ENCODE measurements around the gene METTL17. TPM values are rescaled to one million over a fixed set of nuclear protein-coding genes. Genes with fewer than 3 reads are reported as not detected.

METTL17 gene
- total and polyA plus RNA-seq, 2 of the 8 experiments (the other 6 are each of a cell fraction or from before 2014, with no cell fraction given): 73.8 to 138 TPM

DNA sequence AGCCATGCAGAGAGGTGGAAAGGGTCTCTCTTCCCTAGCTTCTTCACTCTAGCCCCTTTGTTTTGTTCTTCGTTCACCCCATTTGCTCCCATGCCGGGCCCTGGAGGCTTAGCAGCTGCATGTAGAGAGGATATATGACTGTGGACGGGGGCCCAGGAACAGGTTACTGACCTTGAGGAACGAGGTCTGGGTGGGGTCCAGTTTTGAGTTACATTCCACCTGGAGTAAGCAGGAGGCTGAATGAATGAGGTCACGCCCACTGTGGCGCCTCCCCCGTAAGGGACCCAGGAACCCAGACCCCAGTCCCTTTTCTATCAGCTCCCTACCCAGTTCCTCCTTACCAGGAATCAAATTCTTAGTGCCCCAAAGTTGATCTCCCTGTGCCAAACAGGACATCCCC lies 28.5 kb downstream of the METTL17 start:
- no peak overlapping the region for H2BK15ac ChIP-seq (ENCODE audit: low read length)
- H3K9me3 ChIP-seq (ENCODE audit: insufficient read depth in 2 of 2, low read depth in 1 of 2, low read length in 1 of 2): no peaks in the 10 kb centered on the region
- no peak overlapping the region for H4K8ac ChIP-seq (ENCODE audit: extremely low read depth, insufficient read depth, low read length)
- DNase-seq (ENCODE audit: low read depth in 1 of 2, low spot score in 2 of 2) (no peak), FAIRE-seq (no peak)
- H3K4ac ChIP-seq (replicated peaks; ENCODE audit: insufficient read length, low read depth, low read length): no peak overlapping the region
- no peaks in the 10 kb centered on the region for H4K20me1 ChIP-seq (replicated peaks in 1 of 2; ENCODE audit: control insufficient read depth in 1 of 2, insufficient read depth in 2 of 2, low read length in 2 of 2)
- H3K4me1 ChIP-seq (replicated peaks in 1 of 4; ENCODE audit: control insufficient read depth in 3 of 4, insufficient read depth in 4 of 4, low read length in 3 of 4): peaks cover 2 to 7% (median 6%) of the 10 kb centered on the region in 4 experiments; a peak in 5 of 7 replicates
- ChIA-PET CTCF (ENCODE audit: partially characterized antibody) (interaction anchor here (0.7 to 16.1 kb wide), 9 partner anchors 15 to 99 kb away, joined by 3 to 371 read pairs (median 84); partner anchors contain the start of genes ARHGEF40, RNASE13, RNASE7 and SLC39A2), POLR2A (ENCODE audit: partially characterized antibody) (interaction anchor here (1.2 to 1.4 kb wide), 4 partner anchors 22 to 52 kb away, joined by 3 read pairs; partner anchors contain the start of gene ARHGEF40)
- no peak overlapping the region for H2BK120ac ChIP-seq (replicated peaks; ENCODE audit: low read depth, low read length)
- no peak overlapping the region for H3K18ac ChIP-seq (ENCODE audit: extremely low read depth, low read length)
- no peak overlapping the region for H2BK5ac ChIP-seq (ENCODE audit: low read depth, low read length)
- no peak overlapping the region for H3K14ac ChIP-seq (ENCODE audit: insufficient read length)
- H2AK5ac ChIP-seq (ENCODE audit: low read depth, low read length): no peak overlapping the region
- H3K4me3 ChIP-seq (ENCODE audit: extremely low read depth in 1 of 4, insufficient read depth in 2 of 4, low read depth in 3 of 4, low read length in 4 of 4): no peak overlapping the region
- H3K79me1 ChIP-seq (ENCODE audit: low read depth, low read length): no peaks in the 10 kb centered on the region
- no peak overlapping the region for H2BK12ac ChIP-seq (ENCODE audit: low read depth, low read length)
- peaks cover 0 to 5% (median under 1%) of the 10 kb centered on the region in 4 experiments; a peak in 3 of 8 replicates for H3K36me3 ChIP-seq (ENCODE audit: control insufficient read depth in 2 of 4, insufficient read depth in 4 of 4, low read length in 3 of 4)
- no peak overlapping the region for H2AFZ ChIP-seq (ENCODE audit: low read length)
- TF ChIP-seq YY1 (IDR thresholded peaks at IDR 0.05; ENCODE audit: low read depth, low read length) (no peak), TCF12 (IDR thresholded peaks at IDR 0.05; ENCODE audit: low read depth, low read length) (no peak), CTBP2 (IDR thresholded peaks at IDR 0.05; ENCODE audit: borderline replicate concordance, insufficient read depth, insufficient read length, low read length) (no peak), JUN (IDR thresholded peaks at IDR 0.05; ENCODE audit: low read depth, low read length) (no peak), HDAC2 (IDR thresholded peaks at IDR 0.05; ENCODE audit: borderline replicate concordance in 1 of 2, low read depth in 2 of 2, low read length in 2 of 2) (no peak), SP1 (IDR thresholded peaks at IDR 0.05; ENCODE audit: low read depth, low read length) (no peak), BCL11A (IDR thresholded peaks at IDR 0.05; ENCODE audit: low read depth in 2 of 2, low read length in 2 of 2) (no peak), RNF2 (IDR thresholded peaks at IDR 0.05; ENCODE audit: borderline replicate concordance, low read depth, low read length, missing control alignments, poor library complexity, severe bottlenecking) (no peak), POU5F1 (IDR thresholded peaks at IDR 0.05; ENCODE audit: low read depth, low read length) (no peak)
- TF ChIP-seq, protein P1, sequence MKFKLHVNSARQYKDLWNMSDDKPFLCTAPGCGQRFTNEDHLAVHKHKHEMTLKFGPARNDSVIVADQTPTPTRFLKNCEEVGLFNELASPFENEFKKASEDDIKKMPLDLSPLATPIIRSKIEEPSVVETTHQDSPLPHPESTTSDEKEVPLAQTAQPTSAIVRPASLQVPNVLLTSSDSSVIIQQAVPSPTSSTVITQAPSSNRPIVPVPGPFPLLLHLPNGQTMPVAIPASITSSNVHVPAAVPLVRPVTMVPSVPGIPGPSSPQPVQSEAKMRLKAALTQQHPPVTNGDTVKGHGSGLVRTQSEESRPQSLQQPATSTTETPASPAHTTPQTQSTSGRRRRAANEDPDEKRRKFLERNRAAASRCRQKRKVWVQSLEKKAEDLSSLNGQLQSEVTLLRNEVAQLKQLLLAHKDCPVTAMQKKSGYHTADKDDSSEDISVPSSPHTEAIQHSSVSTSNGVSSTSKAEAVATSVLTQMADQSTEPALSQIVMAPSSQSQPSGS (IDR thresholded peaks at IDR 0.05; ENCODE audit: low read length): no peak
- H3K56ac ChIP-seq (replicated peaks; ENCODE audit: insufficient read length, low read depth, low read length): no peak overlapping the region
- H3K9ac ChIP-seq (replicated peaks in 1 of 4; ENCODE audit: extremely low read depth in 1 of 4, low read depth in 3 of 4, low read length in 3 of 4): no peak overlapping the region
- H2BK20ac ChIP-seq (ENCODE audit: low read length): no peak overlapping the region
- H3K4me2 ChIP-seq (ENCODE audit: insufficient read depth in 1 of 2, low read depth in 2 of 2, low read length in 2 of 2): no peak overlapping the region
- no peak overlapping the region for H4K5ac ChIP-seq (ENCODE audit: insufficient read length, low read depth, low read length)
- H4K91ac ChIP-seq (replicated peaks; ENCODE audit: insufficient read length, low read length): no peak overlapping the region
- H3K27me3 ChIP-seq (replicated peaks in 1 of 4; ENCODE audit: control insufficient read depth in 3 of 4, extremely low read depth in 1 of 4, insufficient read depth in 3 of 4, low read length in 3 of 4): peaks cover 0 to 9% (median 6%) of the 10 kb centered on the region in 4 experiments; a peak in 5 of 7 replicates
- 91% methylated on average over 7 of the region's 7 CpGs; no CpG with 5 or more reads in 1 of the 2 experiments for WGBS, 2 experiments (ENCODE audit: extremely low coverage in 1 of 2, insufficient coverage in 1 of 2, insufficient read length in 1 of 2, insufficient replicate concordance in 2 of 2, low coverage in 1 of 2, low lambda C conversion rate in 2 of 2, missing lambda C conversion rate in 1 of 2)
- 0 out of 2 replicates have a peak, but pooled peaks cover 2% of the 10 kb centered on the region for H3K23me2 ChIP-seq (ENCODE audit: low read depth, low read length)
- no peaks in the 10 kb centered on the region for H3K79me2 ChIP-seq (ENCODE audit: control insufficient read depth in 1 of 2, insufficient read depth in 2 of 2, low read length in 2 of 2)
- H3K27ac ChIP-seq (ENCODE audit: low read depth, low read length): no peak overlapping the region
- no peak overlapping the region for H3K23ac ChIP-seq (ENCODE audit: insufficient read length)
